Suppressor macrophage (primary cell): ENCODE results near the gene TMEM40.
"Not testable (repeated sequence)": the region's sequence is repeated elsewhere in the genome, so short reads cannot be mapped to it uniquely, and the experiment has no call there.

Experiments used
- DNase-seq, 4 experiments: peaks; one replicate each; pipeline ENCODE4 v3.0.0-alpha.2; 2020 to 2022
- total RNA-seq, 17 experiments: gene quantifications; one replicate each; lab custom pipeline; 2026; ENCODE audit warnings: mixed read lengths in 6 of 17, inconsistent platforms in 3 of 17; lab: John Stamatoyannopoulos, UW

TMEM40 gene, protein sequence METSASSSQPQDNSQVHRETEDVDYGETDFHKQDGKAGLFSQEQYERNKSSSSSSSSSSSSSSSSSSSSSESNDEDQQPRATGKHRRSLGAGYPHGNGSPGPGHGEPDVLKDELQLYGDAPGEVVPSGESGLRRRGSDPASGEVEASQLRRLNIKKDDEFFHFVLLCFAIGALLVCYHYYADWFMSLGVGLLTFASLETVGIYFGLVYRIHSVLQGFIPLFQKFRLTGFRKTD
- 0 to 2.2 (median 0.03) reads per million in 17 experiments for total RNA-seq

DNA sequence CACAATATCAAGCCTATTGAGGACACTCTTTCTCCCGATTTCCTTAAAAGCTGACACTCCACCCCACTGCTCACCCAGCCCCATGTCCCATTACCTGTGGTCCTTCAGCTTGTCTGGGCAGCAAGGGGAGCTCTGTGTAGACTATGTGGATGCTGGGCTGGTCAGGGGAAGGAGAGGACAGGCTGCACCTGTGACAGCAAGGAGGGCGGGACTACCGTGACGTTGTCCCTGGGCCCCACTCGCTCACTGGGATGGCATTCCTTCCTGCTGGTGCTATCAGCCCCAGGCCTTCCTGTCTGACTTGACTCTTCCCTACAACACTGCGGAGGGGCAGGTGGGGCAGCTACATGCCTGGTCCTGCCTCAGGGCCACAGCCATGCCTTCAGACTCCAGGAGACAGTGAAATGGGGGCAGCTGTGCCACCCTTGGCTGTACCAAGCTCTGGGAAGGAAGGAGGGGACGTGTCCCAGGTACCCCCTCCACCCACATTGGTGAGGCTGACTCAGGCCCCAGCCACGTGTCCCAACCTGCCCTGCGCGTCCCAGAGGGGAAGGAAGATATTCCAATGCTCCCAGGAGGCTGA, at the start of gene TMEM40:
TSS of gene TMEM40 (minus strand) at position 163 of the 583 bp plus-strand sequence. CDS start 9,427 bp downstream, outside the sequence.
- DNase-seq = no peak

- no peak for DNase-seq
These were observed 49.5 kb upstream of the TMEM40 start for GRCh38 chr3:12808587-12808986.

- no peak for DNase-seq
These were observed 48.7 kb upstream of the TMEM40 start for GRCh38 chr3:12807601-12808359.

DNA sequence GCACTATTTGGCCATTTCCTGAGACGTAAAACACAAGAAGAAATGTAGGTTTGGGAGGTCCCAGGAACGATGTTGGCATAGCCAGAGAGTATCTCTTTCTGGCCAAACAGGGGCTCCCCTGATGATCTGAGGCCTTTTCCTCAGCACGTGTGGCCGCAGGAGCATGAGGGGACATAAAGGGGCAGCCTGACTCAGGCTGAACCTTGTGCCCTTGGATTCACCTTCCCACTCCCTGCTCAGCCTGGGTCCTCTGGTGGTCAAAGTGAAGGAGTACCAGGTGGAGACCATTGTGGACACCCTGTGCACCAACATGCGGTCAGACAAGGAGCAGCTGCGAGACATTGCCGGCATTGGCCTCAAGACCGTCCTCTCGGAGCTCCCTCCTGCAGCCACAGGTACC, 48.0 kb upstream of the TMEM40 start:
- DNase-seq = no peak

DNA sequence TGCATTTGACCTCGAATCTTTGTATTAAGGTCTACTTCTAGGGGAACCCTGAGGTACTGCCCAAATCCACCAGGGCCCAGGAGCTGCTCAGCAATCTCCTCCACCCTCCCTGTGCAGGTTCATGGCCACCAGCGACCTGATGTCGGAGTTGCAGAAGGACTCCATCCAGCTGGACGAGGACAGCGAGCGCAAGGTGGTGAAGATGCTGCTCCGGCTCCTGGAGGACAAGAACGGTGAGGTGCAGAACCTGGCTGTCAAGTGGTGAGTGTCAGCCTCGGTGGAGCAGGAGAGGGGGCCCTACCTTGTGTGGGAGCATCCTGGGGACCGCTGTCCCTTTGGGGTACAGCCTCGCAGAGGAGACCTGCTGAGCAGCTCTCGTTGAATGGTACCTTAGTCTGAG, 44.3 kb upstream of the TMEM40 start:
- no peak for DNase-seq

- DNase-seq = no peak
These were observed 40.7 kb upstream of the TMEM40 start for GRCh38 chr3:12799525-12800440.

- DNase-seq = no peak
These were observed 39.6 kb upstream of the TMEM40 start for GRCh38 chr3:12798559-12799179.

DNA sequence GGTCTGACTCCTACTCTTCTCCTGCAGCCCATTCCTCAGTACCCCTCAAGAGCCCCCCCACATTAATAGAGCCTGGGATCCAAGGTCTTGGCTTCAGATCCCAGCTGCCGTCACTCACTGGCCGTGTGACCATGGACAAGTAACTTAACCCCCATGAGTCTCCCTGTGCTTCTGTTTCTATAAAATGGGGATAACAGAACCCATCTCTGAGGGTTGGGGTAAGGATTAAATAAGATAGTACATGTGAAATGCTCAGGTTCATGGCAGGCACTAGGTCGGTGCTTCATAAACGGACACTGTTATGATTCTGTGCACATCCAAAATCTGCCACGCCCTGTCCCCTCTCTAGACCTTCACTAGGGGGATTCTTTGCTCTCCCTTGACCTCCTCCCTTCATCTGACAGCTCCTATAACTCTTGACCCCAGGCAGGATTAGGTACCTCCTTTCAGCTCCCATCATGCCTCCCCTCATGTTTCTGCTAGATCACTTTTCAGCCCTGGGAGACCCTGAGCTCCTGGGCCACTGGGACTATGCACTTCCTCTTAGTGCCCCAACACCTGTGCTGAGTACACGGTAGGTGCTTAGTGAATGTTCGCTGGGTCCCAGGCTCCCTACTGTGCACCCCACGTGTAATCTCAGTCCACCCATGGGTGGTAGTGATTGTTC, 39.0 kb upstream of the TMEM40 start:
- DNase-seq = no peak

DNA sequence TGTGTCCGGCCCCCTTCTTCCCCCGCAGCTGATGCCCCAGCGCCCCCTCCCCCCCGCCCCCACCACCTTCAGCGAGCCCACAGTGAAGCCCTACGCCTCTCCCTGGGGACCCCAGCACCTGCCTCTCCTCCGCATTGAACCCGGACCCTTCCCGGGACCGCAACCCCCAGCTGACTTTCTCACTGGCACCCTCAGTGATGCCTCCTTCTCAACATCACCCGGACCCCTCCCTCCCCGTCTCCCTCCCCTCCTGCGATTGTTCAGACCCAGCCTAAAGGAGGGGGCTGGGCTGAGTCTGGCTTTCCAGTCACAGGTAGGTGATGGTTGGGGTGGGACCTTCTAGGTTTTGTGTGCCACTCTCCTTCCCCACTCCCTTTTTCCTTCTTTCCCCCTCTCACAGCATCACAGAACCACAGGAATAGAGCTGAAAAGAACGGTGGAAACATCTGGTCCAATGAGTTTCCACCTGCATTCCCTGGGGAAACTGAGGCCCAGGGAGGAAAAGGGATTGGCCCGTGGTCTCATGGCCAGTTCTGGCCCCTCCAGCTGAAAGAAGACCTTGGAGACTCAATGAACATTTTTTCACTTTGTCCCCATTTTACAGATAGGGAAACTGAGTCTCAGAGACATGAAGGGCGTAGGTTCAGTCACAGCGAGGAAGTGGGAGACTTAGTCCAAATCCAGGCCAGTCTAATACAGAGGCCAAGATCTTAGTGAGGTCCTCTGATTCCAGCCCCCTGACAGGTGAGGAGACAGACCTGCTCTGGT, 38.2 kb upstream of the TMEM40 start:
- DNase-seq = no peak

DNA sequence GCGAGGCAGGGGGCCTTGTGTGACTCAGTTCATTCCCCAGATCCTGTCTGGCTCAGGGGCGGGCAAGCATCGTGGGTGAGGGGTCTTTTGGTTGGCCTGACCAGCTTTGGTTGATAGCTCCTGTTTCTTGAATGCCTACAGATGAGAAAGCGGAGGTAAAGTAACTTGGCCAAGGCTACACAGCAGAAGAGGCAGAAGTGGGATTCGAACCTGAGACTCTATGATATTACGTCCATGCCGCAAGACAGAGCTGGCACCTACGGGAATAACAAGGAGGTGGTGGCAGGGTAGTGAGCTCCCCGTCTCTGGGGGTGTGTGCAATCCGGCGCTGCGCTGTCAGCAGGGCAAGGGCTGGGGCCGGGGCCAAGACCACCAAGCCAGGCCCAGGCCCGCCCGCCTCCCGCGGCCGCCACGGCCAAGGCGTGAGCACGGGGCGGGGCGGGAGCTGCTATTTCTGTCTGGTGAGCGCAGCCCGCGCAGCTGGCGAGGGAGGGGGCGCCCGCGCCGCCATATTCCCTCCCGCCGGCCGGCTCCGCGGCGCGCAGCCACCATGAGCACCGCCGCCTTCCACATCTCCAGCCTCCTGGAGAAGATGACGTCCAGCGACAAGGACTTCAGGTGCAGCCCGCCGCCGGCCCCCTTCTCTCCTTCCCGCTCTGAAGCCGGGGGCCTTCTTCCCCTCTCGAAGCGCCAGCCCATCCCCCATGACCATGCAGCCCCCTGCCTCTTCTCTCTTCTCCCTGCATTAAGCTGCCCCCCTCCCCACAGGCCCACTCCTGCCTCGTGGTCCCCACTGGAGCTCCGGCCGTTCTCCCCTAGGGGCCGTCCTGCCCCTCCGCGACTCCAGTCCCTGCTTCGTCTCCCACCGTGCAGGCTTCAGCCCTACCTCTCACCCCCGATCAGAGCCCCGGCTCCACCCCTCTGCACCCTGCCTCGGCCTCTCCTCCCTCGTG, 37.4 kb upstream of the TMEM40 start, which contains the start of gene CAND2:
TSS of gene CAND2 (plus strand) at position 510 of the 953 bp plus-strand sequence. CDS start at position 551, 41 bp downstream.
- DNase-seq = peak in 2 of 4 experiments; percentile 34 to 56

DNA sequence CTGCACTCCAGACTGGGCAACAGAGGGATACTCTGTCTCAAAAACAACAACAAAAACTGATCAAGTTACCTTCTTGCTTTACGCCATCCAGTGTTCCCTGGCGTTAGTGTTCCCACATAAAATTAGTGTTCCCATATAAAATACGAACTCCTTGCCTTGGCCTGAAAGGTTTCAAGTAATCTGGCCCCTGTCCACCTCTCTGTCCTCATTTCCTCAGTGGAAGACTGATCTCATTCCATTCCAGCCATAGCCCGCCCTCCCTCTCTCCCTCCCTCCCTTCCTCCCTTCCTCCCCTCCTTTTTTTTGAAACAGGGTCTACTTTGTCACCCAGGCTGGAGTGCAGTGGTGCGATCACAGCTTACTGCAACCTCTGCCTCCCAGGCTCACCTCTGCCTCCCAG, 34.6 kb upstream of the TMEM40 start:
- no peak for DNase-seq

- DNase-seq = peak in 2 of 4 experiments; percentile 16 to 38
These were observed 32.4 kb upstream of the TMEM40 start for GRCh38 chr3:12791430-12791829.

DNA sequence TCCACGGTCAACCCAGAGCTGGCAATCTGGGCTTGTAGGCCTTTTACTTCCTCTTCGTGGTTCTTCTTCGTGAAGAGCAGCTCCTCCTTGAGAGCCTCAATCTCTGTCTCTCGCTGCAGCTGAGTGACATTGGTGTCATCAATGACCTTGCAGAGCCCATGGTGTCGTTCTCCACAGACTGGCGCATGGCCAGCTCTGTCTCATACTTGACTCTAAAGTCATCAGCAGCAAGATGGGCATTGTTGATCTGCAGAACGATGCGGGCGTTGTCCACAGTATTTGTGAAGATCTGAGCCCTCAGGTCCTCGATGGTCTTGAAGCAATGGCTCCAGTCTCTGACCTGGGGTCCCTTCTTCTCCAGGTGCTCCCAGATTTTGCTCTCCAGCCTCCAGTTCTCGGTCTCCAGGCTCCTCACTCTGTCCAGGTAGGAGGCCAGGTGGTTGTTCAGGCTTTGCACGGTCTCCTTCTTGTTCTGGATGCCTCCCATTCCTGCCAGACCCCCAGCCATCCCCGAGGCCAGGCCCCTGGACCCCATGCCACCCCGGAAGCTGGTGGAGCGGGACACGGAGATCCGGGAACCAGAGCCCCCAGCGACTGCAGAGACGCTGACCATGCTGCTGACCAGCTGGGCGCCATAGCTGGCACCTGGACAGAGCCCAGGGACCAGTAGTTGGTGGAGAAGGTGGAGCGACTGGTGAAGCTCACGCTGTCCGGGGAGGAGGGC, 29.1 kb upstream of the TMEM40 start:
- not testable (repeated sequence) for DNase-seq

- peak; percentile 41 to 62 (median 52) for DNase-seq
These were observed 28.3 kb upstream of the TMEM40 start for GRCh38 chr3:12787346-12787745.

GRCh38 chr3:12785096-12785495, 26.0 kb upstream of the TMEM40 start:
- no peak for DNase-seq

DNA sequence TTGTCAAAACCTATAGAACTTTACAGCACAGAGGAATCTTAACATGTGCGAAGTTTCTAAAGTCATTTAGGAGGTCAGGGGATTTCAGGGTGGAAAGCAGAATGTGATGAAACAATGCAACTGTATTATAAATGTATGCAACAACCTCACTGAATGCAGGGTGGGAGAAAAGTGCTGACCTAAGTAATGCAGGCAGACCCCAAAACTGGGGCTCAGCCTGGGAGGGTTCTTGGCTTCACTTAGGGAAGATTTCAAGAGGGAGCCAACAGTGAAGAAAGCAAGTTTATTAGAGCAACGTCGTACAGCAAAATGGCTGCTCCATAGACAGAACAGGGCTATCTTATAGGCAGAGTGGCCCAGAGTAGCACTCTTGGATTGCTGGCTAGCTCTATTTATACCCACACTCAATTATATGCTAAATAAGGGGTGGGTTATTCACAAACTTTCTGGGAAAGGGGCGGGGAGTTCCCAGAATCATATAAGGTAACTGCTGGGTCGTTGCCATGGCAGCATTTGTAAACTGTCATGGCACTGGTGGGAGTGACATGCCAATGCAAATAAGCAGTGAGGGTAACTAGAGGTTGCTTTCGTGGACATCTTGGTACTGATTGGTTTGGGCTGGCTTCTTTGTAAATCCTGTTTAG, 23.2 kb upstream of the TMEM40 start:
- DNase-seq = no peak

GRCh38 chr3:12780751-12781150, 21.7 kb upstream of the TMEM40 start:
- no peak for DNase-seq

DNA sequence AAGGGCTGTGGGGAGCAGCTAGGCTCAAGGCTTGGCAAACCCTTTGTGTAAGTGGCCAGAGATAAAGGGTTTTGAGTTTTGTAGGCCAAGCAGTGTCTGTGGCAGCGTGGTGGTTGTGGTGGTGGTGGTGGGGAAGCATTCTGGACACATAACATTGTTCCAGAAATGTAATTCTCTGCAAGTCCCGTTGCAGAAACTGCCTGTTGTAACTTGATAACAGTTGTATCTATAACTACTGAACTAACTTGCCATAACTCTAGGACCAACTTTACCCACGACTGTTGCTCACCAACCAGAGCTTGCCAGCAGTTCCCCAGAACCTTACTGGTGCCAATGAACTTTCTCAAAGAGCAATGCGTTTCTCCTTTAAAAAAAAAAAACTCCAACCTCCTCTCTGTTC, 18.1 kb upstream of the TMEM40 start:
- DNase-seq = no peak
